HepG2 (cell line): ENCODE data around the gene NT5C1A. TPM values are rescaled to one million over a fixed set of nuclear protein-coding genes. Genes with fewer than 3 reads are reported as not detected.

Source experiments
- CCAR2 ChIP-seq: fragments of 200-400 bp; formaldehyde crosslinking; optimal IDR thresholded peaks from 2 replicates; pipeline ENCODE3; 2018; ENCODE audit warnings: low read depth, mild to moderate bottlenecking, low read length, moderate library complexity
- CEBPG ChIP-seq: IDR thresholded peaks from 2 replicates; pipeline ENCODE4 v1.6.1; 2016
- CTCF ChIP-seq: sonication (generic); formaldehyde crosslinking; IDR thresholded peaks from 2 replicates; pipeline ENCODE4 v1.5.0; 2020; ENCODE audit warnings: mild to moderate bottlenecking, missing genetic modification reagents, moderate library complexity
- MBD4 ChIP-seq: IDR thresholded peaks from 2 replicates; pipeline ENCODE4 v1.6.1; 2012; ENCODE audit warnings: low read length, inconsistent platforms, borderline replicate concordance
- MXD3 ChIP-seq: IDR thresholded peaks from 2 replicates; pipeline ENCODE4 v1.6.1; 2016; ENCODE audit warnings: mild to moderate bottlenecking, missing biosample characterization, missing genetic modification reagents
- MYC ChIP-seq: sonication (generic); formaldehyde crosslinking; IDR thresholded peaks from 2 replicates; pipeline ENCODE4 v1.9.0; 2021; ENCODE audit warnings: missing genetic modification reagents, borderline replicate concordance
- PAXIP1 ChIP-seq: sonication (generic); formaldehyde crosslinking; conservative IDR thresholded peaks from 2 replicates; pipeline ENCODE4 v1.4.0; 2020; ENCODE audit warnings: mild to moderate bottlenecking, missing genetic modification reagents, moderate library complexity
- POLR2A ChIP-seq, 2 experiments: IDR thresholded peaks; 2 replicates each; pipeline ENCODE4 v1.6.1; 2011; ENCODE audit warnings: low read depth in 2 of 2, low read length in 2 of 2, mild to moderate bottlenecking in 1 of 2, moderate library complexity in 1 of 2; ENCODE audit not compliant: insufficient read depth in 1 of 2
- SMC3 ChIP-seq: IDR thresholded peaks from 2 replicates; pipeline ENCODE4 v1.6.1; 2011; ENCODE audit warnings: low read length, improper control_type of control experiment
- STAG1 ChIP-seq: sonication (generic); formaldehyde crosslinking; IDR thresholded peaks from 2 replicates; pipeline ENCODE4 v1.4.0; 2020; ENCODE audit warnings: missing genetic modification reagents
- STAT6 ChIP-seq: sonication (generic); formaldehyde crosslinking; IDR thresholded peaks from 2 replicates; pipeline ENCODE4 v1.4.0; 2020; ENCODE audit warnings: missing genetic modification reagents, mild to moderate bottlenecking, borderline replicate concordance
- TAF1 ChIP-seq: sonication (generic); formaldehyde crosslinking; IDR thresholded peaks from 2 replicates; pipeline ENCODE4 v1.4.0; 2020; ENCODE audit warnings: missing genetic modification reagents
- TGIF2 ChIP-seq: IDR thresholded peaks from 2 replicates; pipeline ENCODE4 v1.6.1; 2016; ENCODE audit warnings: control low read depth, missing compliant biosample characterization
- ZBTB43 ChIP-seq: sonication (generic); formaldehyde crosslinking; conservative IDR thresholded peaks from 2 replicates; pipeline ENCODE4 v1.4.0; 2020; ENCODE audit warnings: missing genetic modification reagents
- ZNF121 ChIP-seq: sonication (generic); formaldehyde crosslinking; IDR thresholded peaks from 2 replicates; pipeline ENCODE4 v1.5.0; 2020; ENCODE audit warnings: mild to moderate bottlenecking, missing genetic modification reagents
- ZNF180 ChIP-seq: sonication (generic); formaldehyde crosslinking; IDR thresholded peaks from 2 replicates; pipeline ENCODE4 v1.4.0; 2020; ENCODE audit warnings: low read depth, missing genetic modification reagents, borderline replicate concordance
- ZNF232 ChIP-seq: sonication (generic); formaldehyde crosslinking; IDR thresholded peaks from 2 replicates; pipeline ENCODE4 v1.4.0; 2020; ENCODE audit warnings: missing genetic modification reagents, borderline replicate concordance
- ZNF414 ChIP-seq: sonication (generic); formaldehyde crosslinking; IDR thresholded peaks from 2 replicates; pipeline ENCODE4 v1.5.0; 2020; ENCODE audit warnings: missing genetic modification reagents
- ZNF510 ChIP-seq: sonication (generic); formaldehyde crosslinking; IDR thresholded peaks from 2 replicates; pipeline ENCODE4 v1.4.0; 2020; ENCODE audit warnings: low read depth, mild to moderate bottlenecking, missing genetic modification reagents
- polyA plus RNA-seq, 8 experiments: library from polyadenylated mRNA; depleted of rRNA in 3 of 8; stranded (reverse) in 7 of 8; unstranded in 1 of 8; fragments of >200 nt; fragmentation: Illumina TruSeq in 4 of 8; extraction: Trizol in 4 of 8; gene quantifications; 2 replicates each; pipeline versions ENCODE4 v1.2.1 to v1.2.3, GENCODE V29; 2011 to 2016; ENCODE audit warnings: low read depth in 4 of 8, missing spikeins in 1 of 8, mixed read lengths in 1 of 8; ENCODE audit not compliant: insufficient read depth in 1 of 8
- total RNA-seq, 5 experiments: library from RNA; depleted of rRNA; stranded (reverse); fragments of >200 nt; fragmentation: Illumina TruSeq; extraction: Trizol; gene quantifications; 2 replicates each; pipeline ENCODE4 v1.2.3, GENCODE V29; 2016; ENCODE audit warnings: low read depth in 1 of 5

The NT5C1A gene
- total and polyA plus RNA-seq, 2 of the 13 experiments (the other 11 are each of a cell fraction or from before 2014, with no cell fraction given): not detected

GRCh38 chr1:39657923-39658485, 13.9 kb downstream of the NT5C1A start (continued):
- no peak for TF ChIP-seq STAT6
- TF ChIP-seq CCAR2: no peak
- TF ChIP-seq TGIF2 (CRISPR knock-in tag): no peak
- no peak for TF ChIP-seq MBD4
- TF ChIP-seq ZNF180 (CRISPR knock-in tag): no peak
- peak; percentile 29 for TF ChIP-seq STAG1 (CRISPR knock-in tag)
- TF ChIP-seq ZNF232: no peak
- TF ChIP-seq CTCF (CRISPR knock-in tag): peak; percentile 72
- TF ChIP-seq CEBPG (CRISPR knock-in tag): no peak
- no peak for TF ChIP-seq ZNF121
- no peak for TF ChIP-seq ZNF510 (CRISPR knock-in tag)
- TF ChIP-seq PAXIP1 (CRISPR knock-in tag): no peak
- no peak for TF ChIP-seq MXD3
- no peak for TF ChIP-seq MYC (CRISPR knock-in tag)
- TF ChIP-seq ZNF414 (CRISPR knock-in tag): no peak
- TF ChIP-seq TAF1: no peak
- TF ChIP-seq ZBTB43 (CRISPR knock-in tag): no peak
- peak; percentile 46 for TF ChIP-seq SMC3
- TF ChIP-seq POLR2A (IDR thresholded peaks at IDR 0.05; ENCODE audit: insufficient read depth in 1 of 2, low read depth in 2 of 2, low read length in 2 of 2): no peak
